Ascending aorta (tissue), 2 donors: Measurements from ENCODE around the gene UBL7. TPM values are rescaled to one million over a fixed set of nuclear protein-coding genes. Genes with fewer than 3 reads are reported as not detected.

Experiments
- DNase-seq, 2 donors: peaks; one replicate each; pipeline ENCODE4 v3.0.0-alpha.2; 2019; ENCODE audit warnings: low spot score in 2 of 2
- H3K27ac ChIP-seq, 2 donors: fragments of 200-600 bp; sonication (generic); one replicate each; pipeline ENCODE4 v1.5.1; 2016 to 2017; ENCODE audit warnings: mild to moderate bottlenecking in 1 of 2
- H3K27me3 ChIP-seq: fragments of 200-600 bp; sonication (generic); one replicate; pipeline ENCODE4 v1.5.1; 2017
- H3K36me3 ChIP-seq, 2 donors: fragments of 200-600 bp; sonication (generic); one replicate each; pipeline ENCODE4 v1.5.1; 2016
- H3K4me1 ChIP-seq, 2 donors: fragments of 200-600 bp; sonication (generic); one replicate each; pipeline ENCODE4 v1.5.1; 2016 to 2017; ENCODE audit warnings: mild to moderate bottlenecking in 1 of 2
- H3K4me3 ChIP-seq, 2 donors: fragments of 200-600 bp; sonication (generic); one replicate each; pipeline ENCODE4 v1.5.1; 2016 to 2017; ENCODE audit warnings: mild to moderate bottlenecking in 1 of 2
- H3K9me3 ChIP-seq, 2 donors: fragments of 200-600 bp; sonication (generic); one replicate each; pipeline ENCODE4 v1.5.1; 2016
- CTCF ChIP-seq, 3 experiments: fragments of 200-600 bp in 2 of 3; fragments of 450-650 bp in 1 of 3; sonication (generic) in 2 of 3; IDR thresholded peaks; one replicate each; pipeline ENCODE4 v1.5.1; 2016 to 2019; ENCODE audit warnings: antibody characterized with exemption in 3 of 3, mild to moderate bottlenecking in 1 of 3, moderate library complexity in 1 of 3
- intact Hi-C: fragments of 100-400 bp; cut with DNase I; formaldehyde crosslinking; loops from one replicate; pipeline ENCODE4 v1.15.1; 2023
- total RNA-seq: library from RNA; depleted of rRNA; stranded (reverse); fragments of >200 nt; gene quantifications from one replicate; pipeline ENCODE4 v1.1.0, GENCODE V29; 2016

UBL7 gene
- total RNA-seq, 1 donor from 2014 or later, result 63.4 TPM

GRCh38 chr15:74414081-74414580 is 46.8 kb downstream of the UBL7 start:
- no peaks in the 10 kb centered on the region for H3K36me3 ChIP-seq
- no peaks in the 10 kb centered on the region for H3K4me1 ChIP-seq
- no peaks in the 10 kb centered on the region for H3K27me3 ChIP-seq
- no peaks in the 10 kb centered on the region for H3K9me3 ChIP-seq
- intact Hi-C loops, result no loop called here
- no peak for TF ChIP-seq CTCF (IDR thresholded peaks at IDR 0.05)
- H3K4me3 ChIP-seq, result no peak overlapping the region
- DNase-seq, result no peak
- no peak overlapping the region for H3K27ac ChIP-seq

- H3K27me3 ChIP-seq, result no peaks in the 10 kb centered on the region
- H3K4me3 ChIP-seq, result no peak overlapping the region
- TF ChIP-seq CTCF (IDR thresholded peaks at IDR 0.05), result no peak
- H3K4me1 ChIP-seq, result no peaks in the 10 kb centered on the region
- no peaks in the 10 kb centered on the region for H3K36me3 ChIP-seq
- intact Hi-C loops, result no loop called here
- H3K27ac ChIP-seq, result no peak overlapping the region
- no peak for DNase-seq
- no peaks in the 10 kb centered on the region for H3K9me3 ChIP-seq
Observed at GRCh38 chr15:74413350-74414080, 47.4 kb downstream of the UBL7 start.

GRCh38 chr15:74412159-74412558 is 48.8 kb downstream of the UBL7 start:
- DNase-seq, result no peak
- Histone ChIP-seq H3K4me3 (no peak overlapping the region), H3K4me1 (no peaks in the 10 kb centered on the region), H3K36me3 (no peaks in the 10 kb centered on the region), H3K27me3 (no peaks in the 10 kb centered on the region), H3K9me3 (no peaks in the 10 kb centered on the region), H3K27ac (no peak overlapping the region)
- intact Hi-C loops, result no loop called here
- no peak for TF ChIP-seq CTCF (IDR thresholded peaks at IDR 0.05)

GRCh38 chr15:74411686-74412085 is 49.3 kb downstream of the UBL7 start:
- Histone ChIP-seq H3K36me3 (no peaks in the 10 kb centered on the region), H3K27me3 (no peaks in the 10 kb centered on the region), H3K9me3 (no peaks in the 10 kb centered on the region), H3K4me1 (no peaks in the 10 kb centered on the region), H3K27ac (no peak overlapping the region), H3K4me3 (no peak overlapping the region)
- intact Hi-C loops, result no loop called here
- DNase-seq, result no peak
- TF ChIP-seq CTCF (IDR thresholded peaks at IDR 0.05), result no peak

- H3K4me3 ChIP-seq, result no peak overlapping the region
- DNase-seq, result no peak
- H3K36me3 ChIP-seq, result no peaks in the 10 kb centered on the region
- no peak for TF ChIP-seq CTCF (IDR thresholded peaks at IDR 0.05)
- no peaks in the 10 kb centered on the region for H3K4me1 ChIP-seq
- no peak overlapping the region for H3K27ac ChIP-seq
- H3K9me3 ChIP-seq, result no peaks in the 10 kb centered on the region
- H3K27me3 ChIP-seq, result no peaks in the 10 kb centered on the region
- intact Hi-C loops, result no loop called here
Observed at GRCh38 chr15:74410502-74410901, 50.5 kb downstream of the UBL7 start.
